Trophoblast cell (in vitro differentiated cells and primary cell): ENCODE measurements around the gene CLASP1.

ENCODE experiments used
- DNase-seq, 2 donors: peaks; one replicate each; pipeline ENCODE4 v3.0.0-alpha.2; 2016
- H2AFZ ChIP-seq: 2 replicates; pipeline ENCODE4 v1.6.1; 2013; ENCODE audit warnings: low read length, moderate library complexity, mild to moderate bottlenecking; ENCODE audit not compliant: insufficient read depth, poor library complexity
- H2AK5ac ChIP-seq: 2 replicates; pipeline ENCODE4 v1.6.1; 2013; ENCODE audit warnings: mild to moderate bottlenecking, low read length
- H2BK120ac ChIP-seq: 2 replicates; pipeline ENCODE4 v1.6.1; 2013; ENCODE audit warnings: low read length, mild to moderate bottlenecking, moderate library complexity; ENCODE audit not compliant: insufficient read depth, poor library complexity
- H2BK12ac ChIP-seq: 2 replicates; pipeline ENCODE4 v1.6.1; 2013; ENCODE audit warnings: mild to moderate bottlenecking, low read length, moderate library complexity
- H2BK5ac ChIP-seq: 2 replicates; pipeline ENCODE4 v1.6.1; 2013; ENCODE audit warnings: low read length, low read depth, moderate library complexity, mild to moderate bottlenecking; ENCODE audit not compliant: poor library complexity
- H3K14ac ChIP-seq: 2 replicates; pipeline ENCODE4 v1.6.1; 2013; ENCODE audit warnings: mild to moderate bottlenecking, low read length
- H3K18ac ChIP-seq: 2 replicates; pipeline ENCODE4 v1.6.1; 2013; ENCODE audit warnings: mild to moderate bottlenecking, low read length
- H3K23ac ChIP-seq: 2 replicates; pipeline ENCODE4 v1.6.1; 2013; ENCODE audit warnings: low read length
- H3K27ac ChIP-seq: 2 replicates; pipeline ENCODE4 v1.5.1; 2013; ENCODE audit warnings: low read depth, mild to moderate bottlenecking, inconsistent platforms, low read length, moderate library complexity
- H3K27me3 ChIP-seq: 2 replicates; pipeline ENCODE4 v1.6.1; 2013; ENCODE audit warnings: inconsistent platforms, mild to moderate bottlenecking, low read length, moderate library complexity; ENCODE audit not compliant: insufficient read depth
- H3K36me3 ChIP-seq, 2 experiments: 1 replicate in 1 of 2; 2 replicates in 1 of 2; pipeline ENCODE4 v1.6.1; 2013; ENCODE audit warnings: low read length in 2 of 2, mild to moderate bottlenecking in 2 of 2, moderate library complexity in 1 of 2; ENCODE audit not compliant: insufficient read depth in 2 of 2, control insufficient read depth in 1 of 2
- H3K4ac ChIP-seq: 2 replicates; pipeline ENCODE4 v1.6.1; 2013; ENCODE audit warnings: low read depth, mild to moderate bottlenecking, low read length, moderate library complexity
- H3K4me1 ChIP-seq, 2 experiments: 1 replicate in 1 of 2; 2 replicates in 1 of 2; pipeline ENCODE4 v1.6.1; 2013; ENCODE audit warnings: low read length in 2 of 2, mild to moderate bottlenecking in 2 of 2, moderate library complexity in 1 of 2; ENCODE audit not compliant: insufficient read depth in 2 of 2, control insufficient read depth in 1 of 2
- H3K4me2 ChIP-seq: 2 replicates; pipeline ENCODE4 v1.6.1; 2013; ENCODE audit warnings: inconsistent platforms, mild to moderate bottlenecking, low read length, moderate library complexity
- H3K4me3 ChIP-seq: 2 replicates; pipeline ENCODE4 v1.5.1; 2013; ENCODE audit warnings: mild to moderate bottlenecking, low read depth, low read length, inconsistent platforms
- H3K79me1 ChIP-seq: one replicate; pipeline ENCODE4 v1.6.1; 2013; ENCODE audit warnings: low read length
- H3K79me2 ChIP-seq: 2 replicates; pipeline ENCODE4 v1.6.1; 2013; ENCODE audit warnings: low read length, mild to moderate bottlenecking; ENCODE audit not compliant: control insufficient read depth, insufficient read depth, poor library complexity
- H3K9ac ChIP-seq: 2 replicates; pipeline ENCODE4 v1.6.1; 2013; ENCODE audit warnings: mild to moderate bottlenecking, low read length
- H3K9me3 ChIP-seq: 2 replicates; pipeline ENCODE4 v1.6.1; 2013; ENCODE audit warnings: low read depth, mild to moderate bottlenecking, control low read depth, inconsistent platforms, low read length; ENCODE audit not compliant: insufficient read depth
- H4K12ac ChIP-seq: 2 replicates; pipeline ENCODE4 v1.6.1; 2013; ENCODE audit warnings: low read depth, mild to moderate bottlenecking, low read length, moderate library complexity
- H4K8ac ChIP-seq: 2 replicates; pipeline ENCODE4 v1.6.1; 2013; ENCODE audit warnings: low read depth, mild to moderate bottlenecking, low read length, moderate library complexity
- H4K91ac ChIP-seq: one replicate; pipeline ENCODE4 v1.6.1; 2013; ENCODE audit warnings: low read depth, mild to moderate bottlenecking, low read length, moderate library complexity
- WGBS: extraction: QIAGEN DNeasy Blood & Tissue Kit; methylation state at CpG from one replicate; pipeline ENCODE4 v1.1.7; 2013; ENCODE audit warnings: missing lambda C conversion rate; ENCODE audit not compliant: insufficient read length, insufficient coverage; ENCODE audit errors: extremely low coverage; 5-methylcytosine and 5-hydroxymethylcytosine counted together

The CLASP1 gene

DNA sequence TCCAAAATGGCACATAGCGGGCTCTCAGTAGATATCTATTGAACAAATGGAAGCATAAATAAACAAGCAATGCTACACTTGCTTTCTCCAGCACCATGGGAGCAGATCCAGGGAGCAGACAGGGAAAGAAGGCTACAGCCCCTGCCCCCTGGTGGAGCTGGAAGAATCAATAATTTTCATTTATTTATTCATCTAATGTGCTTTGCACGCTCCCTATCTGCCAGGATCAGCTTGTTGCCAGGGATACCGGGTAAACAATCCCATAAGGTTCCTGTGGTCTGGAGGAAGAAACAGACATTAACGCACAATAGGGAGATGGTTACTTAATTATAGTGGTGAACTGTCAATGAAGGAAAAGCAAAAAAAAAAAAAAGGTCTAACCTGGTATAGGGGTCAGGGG is 40.1 kb upstream of the CLASP1 start:
- no peak overlapping the region for H2AFZ ChIP-seq
- H4K91ac ChIP-seq: no peak overlapping the region
- H3K27me3 ChIP-seq: no peaks in the 10 kb centered on the region
- no peak overlapping the region for H2AK5ac ChIP-seq
- H3K14ac ChIP-seq: no peak overlapping the region
- H3K27ac ChIP-seq: no peak overlapping the region
- no peak overlapping the region for H4K8ac ChIP-seq
- peak in 1 of 2 donors; percentile 7 for DNase-seq
- H3K4me2 ChIP-seq: no peak overlapping the region
- no peak overlapping the region for H4K12ac ChIP-seq
- no peaks in the 10 kb centered on the region for H3K36me3 ChIP-seq
- no peak overlapping the region for H3K4me3 ChIP-seq
- H2BK5ac ChIP-seq: no peak overlapping the region
- H3K9ac ChIP-seq: no peak overlapping the region
- no peak overlapping the region for H2BK12ac ChIP-seq
- no peaks in the 10 kb centered on the region for H3K4me1 ChIP-seq
- H3K9me3 ChIP-seq: peaks cover 2% of the 10 kb centered on the region
- no CpG with 5 or more reads among the region's 4 CpGs for WGBS
- H3K79me2 ChIP-seq: no peaks in the 10 kb centered on the region
- no peak overlapping the region for H3K23ac ChIP-seq
- H3K18ac ChIP-seq: no peak overlapping the region
- H2BK120ac ChIP-seq: no peak overlapping the region
- H3K4ac ChIP-seq: no peak overlapping the region
- H3K79me1 ChIP-seq: no peaks in the 10 kb centered on the region

DNA sequence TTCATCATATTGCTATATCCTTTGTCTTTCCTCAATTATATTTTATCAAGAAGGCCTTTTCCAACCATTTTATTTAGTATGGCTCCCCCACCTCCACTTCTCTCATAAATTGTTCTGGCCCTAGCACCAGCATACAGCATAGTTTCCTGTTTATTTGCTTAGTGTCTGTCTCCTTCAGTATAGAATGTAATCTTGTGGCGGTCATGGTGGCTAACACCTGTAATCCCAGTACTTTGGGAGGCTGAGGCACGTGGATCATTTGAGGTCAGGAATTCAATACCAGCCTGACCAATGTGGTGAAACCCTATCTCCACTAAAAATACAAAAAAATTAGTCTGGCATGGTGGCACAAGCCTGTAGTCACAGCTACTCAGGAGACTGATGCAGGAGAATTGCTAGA is 39.6 kb upstream of the CLASP1 start:
- H2BK12ac ChIP-seq: no peak overlapping the region
- no peak overlapping the region for H2AFZ ChIP-seq
- H2AK5ac ChIP-seq: no peak overlapping the region
- H3K14ac ChIP-seq: no peak overlapping the region
- H2BK5ac ChIP-seq: no peak overlapping the region
- H3K27ac ChIP-seq: no peak overlapping the region
- H3K4me2 ChIP-seq: no peak overlapping the region
- H3K79me1 ChIP-seq: no peaks in the 10 kb centered on the region
- H3K9ac ChIP-seq: no peak overlapping the region
- H3K23ac ChIP-seq: no peak overlapping the region
- H3K9me3 ChIP-seq: peaks cover 2% of the 10 kb centered on the region
- no peak overlapping the region for H4K91ac ChIP-seq
- H3K4me1 ChIP-seq: no peaks in the 10 kb centered on the region
- H3K79me2 ChIP-seq: no peaks in the 10 kb centered on the region
- no peaks in the 10 kb centered on the region for H3K36me3 ChIP-seq
- H3K4me3 ChIP-seq: no peak overlapping the region
- H3K27me3 ChIP-seq: no peaks in the 10 kb centered on the region
- DNase-seq: no peak
- H2BK120ac ChIP-seq: no peak overlapping the region
- no CpG with 5 or more reads among the region's 2 CpGs for whole genome bisulfite sequencing
- H3K18ac ChIP-seq: no peak overlapping the region
- H4K8ac ChIP-seq: no peak overlapping the region
- no peak overlapping the region for H3K4ac ChIP-seq
- H4K12ac ChIP-seq: no peak overlapping the region

DNA sequence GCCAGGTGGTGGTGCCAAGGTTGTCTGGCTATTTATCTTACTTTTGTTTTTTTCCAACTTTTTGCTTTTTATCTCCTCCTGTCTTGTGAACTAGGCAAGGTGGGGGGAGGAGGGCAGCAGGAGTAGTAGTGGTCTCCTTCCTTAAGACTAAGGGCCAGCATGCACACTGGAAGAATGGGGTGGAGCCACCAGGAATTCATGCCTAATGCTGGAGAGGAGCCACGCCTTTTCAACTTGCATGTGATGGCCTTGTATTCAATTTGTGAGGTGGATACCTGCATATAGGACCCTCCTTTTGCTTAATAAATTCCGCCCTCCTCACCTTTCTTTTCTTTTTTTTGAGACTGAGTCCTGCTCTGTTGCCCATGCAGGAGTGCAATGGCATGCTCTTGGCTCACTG is 37.6 kb upstream of the CLASP1 start:
- no peak overlapping the region for H3K4ac ChIP-seq
- WGBS: no CpG with 5 or more reads among the region's 2 CpGs
- H3K27ac ChIP-seq: no peak overlapping the region
- H3K27me3 ChIP-seq: no peaks in the 10 kb centered on the region
- no peak overlapping the region for H3K23ac ChIP-seq
- no peaks in the 10 kb centered on the region for H3K79me2 ChIP-seq
- no peak overlapping the region for H2BK120ac ChIP-seq
- no peak overlapping the region for H3K9ac ChIP-seq
- no peaks in the 10 kb centered on the region for H3K79me1 ChIP-seq
- H3K4me3 ChIP-seq: no peak overlapping the region
- H3K4me1 ChIP-seq: no peaks in the 10 kb centered on the region
- H3K36me3 ChIP-seq: no peaks in the 10 kb centered on the region
- H3K4me2 ChIP-seq: no peak overlapping the region
- H3K18ac ChIP-seq: no peak overlapping the region
- no peak for DNase-seq
- H2AFZ ChIP-seq: no peak overlapping the region
- H4K91ac ChIP-seq: no peak overlapping the region
- peaks cover 9% of the 10 kb centered on the region for H3K9me3 ChIP-seq
- no peak overlapping the region for H2BK12ac ChIP-seq
- H2BK5ac ChIP-seq: no peak overlapping the region
- H4K8ac ChIP-seq: no peak overlapping the region
- no peak overlapping the region for H2AK5ac ChIP-seq
- no peak overlapping the region for H3K14ac ChIP-seq
- no peak overlapping the region for H4K12ac ChIP-seq

DNA sequence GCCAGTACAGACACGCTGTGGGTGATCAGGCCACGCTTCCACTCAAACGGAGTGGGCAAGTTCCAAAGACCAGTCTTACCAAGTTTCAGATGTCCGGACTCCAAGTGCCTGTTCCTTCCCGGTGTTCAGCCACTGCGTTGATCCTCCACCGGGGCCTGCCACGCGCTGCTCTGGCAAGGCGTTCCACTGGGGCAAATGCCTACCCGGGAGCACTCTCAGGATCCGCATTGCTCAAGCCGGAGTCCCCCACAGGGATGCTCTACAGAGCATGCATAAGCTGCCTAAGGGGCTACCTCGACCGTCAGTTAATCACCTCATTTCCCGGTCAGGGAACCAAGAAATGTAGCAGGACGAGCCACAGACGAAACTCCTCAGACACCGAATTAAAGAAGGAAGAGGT is 37.0 kb upstream of the CLASP1 start:
- H4K8ac ChIP-seq: no peak overlapping the region
- no peak for DNase-seq
- no peaks in the 10 kb centered on the region for H3K36me3 ChIP-seq
- no peaks in the 10 kb centered on the region for H3K4me1 ChIP-seq
- no peak overlapping the region for H3K23ac ChIP-seq
- peaks cover 9% of the 10 kb centered on the region for H3K9me3 ChIP-seq
- no peak overlapping the region for H3K27ac ChIP-seq
- no peak overlapping the region for H4K12ac ChIP-seq
- H3K4me3 ChIP-seq: no peak overlapping the region
- H4K91ac ChIP-seq: no peak overlapping the region
- no peak overlapping the region for H2BK5ac ChIP-seq
- no peak overlapping the region for H3K14ac ChIP-seq
- H2AFZ ChIP-seq: no peak overlapping the region
- no peaks in the 10 kb centered on the region for H3K27me3 ChIP-seq
- no peak overlapping the region for H2BK12ac ChIP-seq
- no peak overlapping the region for H2AK5ac ChIP-seq
- no peak overlapping the region for H3K9ac ChIP-seq
- H2BK120ac ChIP-seq: no peak overlapping the region
- WGBS: no CpG with 5 or more reads among the region's 19 CpGs
- no peaks in the 10 kb centered on the region for H3K79me2 ChIP-seq
- H3K4ac ChIP-seq: no peak overlapping the region
- H3K4me2 ChIP-seq: no peak overlapping the region
- H3K79me1 ChIP-seq: no peaks in the 10 kb centered on the region
- H3K18ac ChIP-seq: no peak overlapping the region
